BLaER1 treated with 17β-estradiol and CSF1 and Interleukin-3, amounts not matched to agents 10 nM and 100 nM (cell line): ENCODE measurements around the gene TSPAN2.

Source experiments
- H3K27ac ChIP-seq, 11 experiments: shearing (Covaris generic); formaldehyde crosslinking; 2 replicates each; pipeline ENCODE4 v1.8.1; 2022
- H3K27me3 ChIP-seq, 11 experiments: shearing (Covaris generic); formaldehyde crosslinking; 2 replicates each; pipeline ENCODE4 v1.8.1; 2022
- H3K36me3 ChIP-seq, 11 experiments: shearing (Covaris generic); formaldehyde crosslinking; 2 replicates each; pipeline ENCODE4 v1.8.1; 2022
- H3K4me1 ChIP-seq, 10 experiments: shearing (Covaris generic); formaldehyde crosslinking; 2 replicates each; pipeline ENCODE4 v1.8.1; 2022
- H3K4me2 ChIP-seq, 11 experiments: shearing (Covaris generic); formaldehyde crosslinking; 2 replicates each; pipeline ENCODE4 v1.8.1; 2022
- H3K4me3 ChIP-seq, 10 experiments: shearing (Covaris generic); formaldehyde crosslinking; 2 replicates each; pipeline ENCODE4 v1.8.1; 2022
- H3K9ac ChIP-seq, 11 experiments: shearing (Covaris generic); formaldehyde crosslinking; 2 replicates each; pipeline ENCODE4 v1.8.1; 2022
- H3K9me3 ChIP-seq, 11 experiments: shearing (Covaris generic); formaldehyde crosslinking; replicated peaks in 1 of 11; 2 replicates each; pipeline ENCODE4 v1.8.1; 2022
- H4K20me1 ChIP-seq, 11 experiments: shearing (Covaris generic); formaldehyde crosslinking; 2 replicates each; pipeline ENCODE4 v1.8.1; 2022
- Cebpa-rat ChIP-seq, 11 experiments: shearing (Covaris generic); IDR thresholded peaks; 2 replicates each; pipeline ENCODE4 v1.8.1; 2022

TSPAN2 gene

GRCh38 chr1:115074839-115075534 lies 14.3 kb downstream of the TSPAN2 start:
- Histone ChIP-seq H3K9ac (no peak overlapping the region), H3K27ac (no peak overlapping the region), H3K36me3 (no peaks in the 10 kb centered on the region), H3K9me3 (no peaks in the 10 kb centered on the region), H3K4me3 (no peak overlapping the region), H3K4me1 (peaks cover 0 to 41% (median 30%) of the 10 kb centered on the region in 10 experiments; a peak in 16 of 20 replicates), H4K20me1 (no peaks in the 10 kb centered on the region), H3K4me2 (peak overlapping the region in 9 of 11 experiments; percentile 29 to 62 (median 54); a peak in 18 of 22 replicates), H3K27me3 (no peaks in the 10 kb centered on the region)
- TF ChIP-seq Cebpa-rat (IDR thresholded peaks at IDR 0.05): no peak

DNA sequence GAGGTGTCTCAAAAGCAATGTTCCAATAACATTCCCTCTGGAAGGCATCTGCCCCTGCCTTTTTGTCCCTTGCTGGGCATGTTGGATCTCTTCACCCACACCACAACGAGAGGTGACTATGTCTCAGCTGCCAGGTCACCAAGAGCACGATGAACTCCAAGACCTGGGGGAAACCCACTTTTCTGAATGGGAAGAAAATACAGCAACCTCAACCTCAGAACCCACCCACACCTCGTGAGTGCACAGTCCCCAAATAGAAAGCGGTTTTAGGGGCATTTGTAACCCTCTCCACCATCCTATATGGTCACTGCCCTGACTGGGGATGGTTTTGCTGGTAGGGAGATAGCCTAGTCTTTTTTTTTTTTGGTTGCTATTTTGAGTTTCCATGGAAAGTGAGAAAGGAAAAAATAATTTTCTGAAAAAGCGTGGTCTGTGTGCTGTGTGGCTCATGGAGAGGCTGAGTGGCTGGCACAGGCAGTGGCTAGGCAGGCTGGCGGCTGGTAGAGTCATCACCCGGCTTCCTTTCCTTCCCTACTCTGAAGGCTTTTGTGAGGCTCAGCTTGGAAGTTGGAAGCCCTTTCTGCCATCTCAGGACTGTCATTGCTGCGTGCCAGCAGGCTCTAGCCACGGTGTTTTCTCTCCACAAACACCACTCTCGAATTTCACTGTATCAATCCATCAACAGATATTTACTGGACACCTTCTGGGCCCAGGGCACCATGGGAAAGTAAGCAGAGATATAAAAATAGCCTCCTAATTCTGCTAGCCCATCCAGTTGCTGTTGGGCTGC lies 15.8 kb downstream of the TSPAN2 start:
- H3K27ac ChIP-seq: no peak overlapping the region
- H3K27me3 ChIP-seq: no peaks in the 10 kb centered on the region
- TF ChIP-seq Cebpa-rat (IDR thresholded peaks at IDR 0.05): no peak
- no peaks in the 10 kb centered on the region for H4K20me1 ChIP-seq
- no peaks in the 10 kb centered on the region for H3K36me3 ChIP-seq
- no peak overlapping the region for H3K4me3 ChIP-seq
- no peaks in the 10 kb centered on the region for H3K9me3 ChIP-seq
- H3K4me1 ChIP-seq: peaks cover 0 to 41% (median 30%) of the 10 kb centered on the region in 10 experiments; a peak in 16 of 20 replicates
- H3K9ac ChIP-seq: no peak overlapping the region
- H3K4me2 ChIP-seq: peak overlapping the region in 7 of 11 experiments; percentile 18 to 58 (median 41); a peak in 7 of 22 replicates

- Histone ChIP-seq H3K4me1 (peaks cover 0 to 40% (median 30%) of the 10 kb centered on the region in 10 experiments; a peak in 16 of 20 replicates), H3K27me3 (no peaks in the 10 kb centered on the region), H3K4me3 (no peak overlapping the region), H3K9me3 (no peaks in the 10 kb centered on the region), H3K36me3 (no peaks in the 10 kb centered on the region), H3K4me2 (no peak overlapping the region), H3K27ac (no peak overlapping the region), H4K20me1 (no peaks in the 10 kb centered on the region), H3K9ac (no peak overlapping the region)
- no peak for TF ChIP-seq Cebpa-rat (IDR thresholded peaks at IDR 0.05)
Observed at GRCh38 chr1:115071012-115071664, 18.2 kb downstream of the TSPAN2 start.

DNA sequence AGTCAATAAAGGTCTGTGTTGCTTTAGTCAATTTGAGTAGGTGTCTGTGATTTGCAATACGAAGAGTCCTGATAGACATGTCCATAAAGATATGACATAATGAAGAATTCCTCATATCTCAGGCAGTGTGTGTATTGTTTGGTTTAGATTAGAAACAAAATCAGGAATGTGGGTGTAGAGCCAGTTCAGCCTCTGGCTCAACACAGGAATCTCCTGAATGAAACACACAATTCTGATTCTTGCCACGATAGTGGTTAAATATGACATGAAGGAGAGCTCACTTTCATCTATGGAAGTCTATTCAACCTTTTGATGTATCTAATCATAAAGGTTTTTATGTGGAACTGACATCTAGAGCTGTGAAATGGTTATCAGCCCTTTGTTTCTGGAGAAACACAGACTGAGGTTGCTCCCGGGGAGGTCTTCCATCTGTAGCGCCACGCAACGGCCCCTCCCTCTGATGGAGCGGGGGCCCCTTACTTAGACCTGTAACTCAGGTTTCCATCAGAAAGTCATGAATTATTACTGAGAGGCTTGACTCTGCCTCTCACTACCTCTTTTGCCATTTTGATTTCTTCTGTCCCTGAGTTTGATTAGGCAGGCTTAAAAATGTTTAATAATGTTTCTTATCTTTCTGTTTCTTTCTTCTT lies 19.5 kb downstream of the TSPAN2 start:
- Histone ChIP-seq H3K27ac (no peak overlapping the region), H4K20me1 (no peaks in the 10 kb centered on the region), H3K4me2 (no peak overlapping the region), H3K36me3 (no peaks in the 10 kb centered on the region), H3K9ac (no peak overlapping the region), H3K9me3 (no peaks in the 10 kb centered on the region), H3K4me3 (no peak overlapping the region), H3K4me1 (peaks cover 0 to 26% (median 19%) of the 10 kb centered on the region in 10 experiments; a peak in 14 of 20 replicates), H3K27me3 (no peaks in the 10 kb centered on the region)
- TF ChIP-seq Cebpa-rat (IDR thresholded peaks at IDR 0.05): no peak

- H3K27me3 ChIP-seq: no peaks in the 10 kb centered on the region
- H3K36me3 ChIP-seq: no peaks in the 10 kb centered on the region
- no peak overlapping the region for H3K27ac ChIP-seq
- no peak for TF ChIP-seq Cebpa-rat (IDR thresholded peaks at IDR 0.05)
- H3K4me3 ChIP-seq: no peak overlapping the region
- H4K20me1 ChIP-seq: no peaks in the 10 kb centered on the region
- no peak overlapping the region for H3K4me2 ChIP-seq
- H3K9me3 ChIP-seq: no peaks in the 10 kb centered on the region
- peaks cover 0 to 25% (median 17%) of the 10 kb centered on the region in 10 experiments; a peak in 13 of 20 replicates for H3K4me1 ChIP-seq
- no peak overlapping the region for H3K9ac ChIP-seq
Observed at GRCh38 chr1:115068826-115069585, 20.3 kb downstream of the TSPAN2 start.

DNA sequence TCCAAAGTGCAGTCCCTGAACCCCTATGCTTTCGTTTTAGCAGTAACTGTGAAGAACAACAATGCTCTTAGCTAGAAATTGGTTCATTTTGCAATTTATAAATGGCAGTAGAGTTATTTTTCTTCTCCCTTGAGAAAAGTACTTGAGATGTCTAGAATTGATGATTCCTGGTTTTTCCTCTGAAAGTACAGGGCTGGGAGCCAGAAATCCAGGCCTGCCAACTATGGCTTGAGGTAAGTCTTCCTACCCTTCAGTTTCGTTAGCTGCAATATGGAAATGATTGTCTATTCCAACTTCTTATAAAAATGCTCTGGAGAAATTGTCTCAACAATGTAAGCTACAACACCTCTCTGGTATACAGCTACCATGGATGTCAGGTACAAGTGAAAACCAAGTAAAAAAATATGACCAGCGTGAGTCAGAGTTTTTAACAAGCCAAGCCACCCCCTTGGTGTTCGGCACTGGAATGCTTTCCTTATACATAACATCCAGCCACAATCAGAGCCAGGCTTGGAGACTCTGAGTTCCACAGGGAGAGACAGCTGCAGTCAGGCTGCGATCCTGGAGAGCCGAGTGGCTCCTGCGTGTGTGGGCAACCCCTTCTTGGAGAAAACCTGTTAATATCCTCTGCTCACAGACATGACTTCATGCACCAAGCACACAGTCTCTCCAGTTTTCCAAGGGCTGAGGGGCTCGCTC lies 22.0 kb downstream of the TSPAN2 start:
- Histone ChIP-seq H3K27me3 (no peaks in the 10 kb centered on the region), H3K9me3 (no peaks in the 10 kb centered on the region), H3K9ac (no peak overlapping the region), H3K4me2 (no peak overlapping the region), H3K4me3 (no peak overlapping the region), H3K27ac (no peak overlapping the region), H3K36me3 (no peaks in the 10 kb centered on the region), H4K20me1 (no peaks in the 10 kb centered on the region), H3K4me1 (peaks cover 0 to 19% (median 12%) of the 10 kb centered on the region in 10 experiments; a peak in 16 of 20 replicates)
- TF ChIP-seq Cebpa-rat (IDR thresholded peaks at IDR 0.05): no peak

- Histone ChIP-seq H3K36me3 (no peaks in the 10 kb centered on the region), H3K27me3 (no peaks in the 10 kb centered on the region), H3K4me2 (no peak overlapping the region), H3K4me1 (peaks cover 0 to 11% (median 8%) of the 10 kb centered on the region in 10 experiments; a peak in 11 of 20 replicates), H3K4me3 (no peak overlapping the region), H3K9me3 (no peaks in the 10 kb centered on the region), H3K27ac (no peak overlapping the region), H4K20me1 (no peaks in the 10 kb centered on the region), H3K9ac (no peak overlapping the region)
- TF ChIP-seq Cebpa-rat (IDR thresholded peaks at IDR 0.05): no peak
Observed at GRCh38 chr1:115065021-115065420, 24.3 kb downstream of the TSPAN2 start.

GRCh38 chr1:115064461-115064860 lies 24.8 kb downstream of the TSPAN2 start:
- no peak overlapping the region for H3K27ac ChIP-seq
- peaks cover 0 to 11% (median 8%) of the 10 kb centered on the region in 10 experiments; a peak in 11 of 20 replicates for H3K4me1 ChIP-seq
- no peaks in the 10 kb centered on the region for H3K9me3 ChIP-seq
- H3K36me3 ChIP-seq: no peaks in the 10 kb centered on the region
- H3K9ac ChIP-seq: no peak overlapping the region
- H3K4me2 ChIP-seq: no peak overlapping the region
- no peaks in the 10 kb centered on the region for H3K27me3 ChIP-seq
- no peak for TF ChIP-seq Cebpa-rat (IDR thresholded peaks at IDR 0.05)
- H4K20me1 ChIP-seq: no peaks in the 10 kb centered on the region
- H3K4me3 ChIP-seq: no peak overlapping the region
